ENCODE measurements around the gene PRKAG2.

Gene PRKAG2

DNA sequence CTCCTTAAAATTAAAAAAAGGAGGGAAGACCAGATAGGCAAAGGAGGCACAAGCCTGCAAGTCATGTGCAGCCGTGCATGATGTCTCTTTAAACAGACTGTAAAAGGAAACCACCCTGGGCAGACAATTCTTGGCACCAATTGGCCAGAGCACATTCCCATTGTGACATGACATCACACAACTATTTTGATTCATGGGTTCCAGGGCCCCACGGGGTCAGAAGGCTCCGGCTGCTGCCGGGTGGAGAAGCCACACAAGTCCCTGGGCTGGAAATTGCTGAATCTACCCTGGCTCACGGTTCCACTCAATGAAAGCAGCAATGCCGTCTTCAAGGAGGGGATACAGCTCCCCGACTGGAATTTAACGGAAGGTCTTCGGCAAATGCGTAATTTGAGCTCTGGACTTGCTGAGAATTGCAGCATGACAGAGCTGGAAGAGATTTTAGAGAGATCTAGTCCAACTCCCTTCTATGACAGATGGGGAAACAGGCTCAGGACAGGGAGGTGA, 140.5 kb downstream of the PRKAG2 start:
- H3K4me3 ChIP-seq (ENCODE audit: low read depth, low read length), result peak overlapping the region; percentile 61
- TF ChIP-seq, protein P1, sequence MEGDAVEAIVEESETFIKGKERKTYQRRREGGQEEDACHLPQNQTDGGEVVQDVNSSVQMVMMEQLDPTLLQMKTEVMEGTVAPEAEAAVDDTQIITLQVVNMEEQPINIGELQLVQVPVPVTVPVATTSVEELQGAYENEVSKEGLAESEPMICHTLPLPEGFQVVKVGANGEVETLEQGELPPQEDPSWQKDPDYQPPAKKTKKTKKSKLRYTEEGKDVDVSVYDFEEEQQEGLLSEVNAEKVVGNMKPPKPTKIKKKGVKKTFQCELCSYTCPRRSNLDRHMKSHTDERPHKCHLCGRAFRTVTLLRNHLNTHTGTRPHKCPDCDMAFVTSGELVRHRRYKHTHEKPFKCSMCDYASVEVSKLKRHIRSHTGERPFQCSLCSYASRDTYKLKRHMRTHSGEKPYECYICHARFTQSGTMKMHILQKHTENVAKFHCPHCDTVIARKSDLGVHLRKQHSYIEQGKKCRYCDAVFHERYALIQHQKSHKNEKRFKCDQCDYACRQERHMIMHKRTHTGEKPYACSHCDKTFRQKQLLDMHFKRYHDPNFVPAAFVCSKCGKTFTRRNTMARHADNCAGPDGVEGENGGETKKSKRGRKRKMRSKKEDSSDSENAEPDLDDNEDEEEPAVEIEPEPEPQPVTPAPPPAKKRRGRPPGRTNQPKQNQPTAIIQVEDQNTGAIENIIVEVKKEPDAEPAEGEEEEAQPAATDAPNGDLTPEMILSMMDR (IDR thresholded peaks at IDR 0.05; ENCODE audit: low read depth, low read length), result peak; percentile 25; the same call in 1 of the 2 replicates

DNA sequence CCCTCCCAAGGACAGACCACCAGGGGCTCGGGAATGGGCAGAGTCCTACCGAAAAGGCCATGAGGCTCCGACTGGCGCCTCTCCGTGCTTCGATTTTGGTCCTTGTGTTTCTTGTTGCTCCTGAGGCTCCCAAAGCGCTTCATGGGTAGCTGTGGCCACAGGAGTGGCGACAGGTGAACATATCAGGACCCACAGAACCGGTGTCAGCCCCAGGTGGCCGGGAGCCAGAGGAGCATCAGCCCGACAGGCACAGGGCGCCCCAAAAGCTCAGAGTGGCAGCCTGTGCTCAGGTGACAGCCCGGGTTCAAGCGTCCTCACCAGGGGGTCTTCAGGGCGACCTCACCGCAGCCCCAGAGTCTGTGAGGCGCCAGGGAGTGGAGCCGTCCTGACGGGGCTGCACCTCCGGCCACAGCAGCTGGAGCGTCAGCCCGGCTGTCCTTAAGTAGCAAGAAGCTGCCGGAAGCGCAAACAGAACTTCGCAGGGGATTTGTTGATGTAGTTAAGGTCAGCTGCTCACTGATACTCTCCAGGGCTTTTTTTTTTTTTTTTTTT, 141.0 kb downstream of the PRKAG2 start:
- TF ChIP-seq, protein P1 (IDR thresholded peaks at IDR 0.05; ENCODE audit: low read depth, low read length), result no peak
- H3K4me3 ChIP-seq (ENCODE audit: low read depth, low read length), result peak overlapping the region; percentile 61

DNA sequence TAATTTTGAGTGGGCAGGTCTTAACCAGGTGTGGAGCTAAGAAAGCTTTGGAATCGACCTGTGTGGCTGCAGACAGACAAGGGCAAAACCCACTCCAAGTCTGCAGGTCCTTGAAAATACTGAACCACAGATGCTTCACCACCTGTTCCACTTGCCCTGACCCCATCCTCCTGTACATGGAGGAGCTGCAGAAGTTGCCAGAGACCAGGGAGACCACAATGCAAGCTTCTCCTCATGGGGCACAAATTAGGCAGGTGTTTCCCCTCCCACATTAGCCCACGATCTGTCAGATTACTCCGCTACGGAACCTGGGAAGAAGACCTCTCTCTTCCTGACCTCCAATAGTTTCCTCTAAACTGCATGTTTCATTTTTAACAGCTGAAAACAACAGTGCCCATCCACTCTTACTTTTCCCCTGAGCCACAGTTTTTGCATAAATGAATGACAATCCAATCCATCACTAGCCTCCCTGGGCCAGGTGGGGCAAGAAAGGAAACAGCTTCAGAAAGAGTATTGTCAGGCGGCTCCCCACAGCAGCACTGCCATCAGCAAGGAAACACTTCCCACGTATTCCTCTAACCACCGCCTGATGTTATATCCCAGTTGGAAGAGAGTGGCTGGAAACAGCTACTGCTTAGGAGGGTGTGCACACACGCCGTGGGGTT, 141.6 kb downstream of the PRKAG2 start:
- TF ChIP-seq, protein P1 (IDR thresholded peaks at IDR 0.05; ENCODE audit: low read depth, low read length), result no peak
- peak overlapping the region; percentile 61 for H3K4me3 ChIP-seq (ENCODE audit: low read depth, low read length)

DNA sequence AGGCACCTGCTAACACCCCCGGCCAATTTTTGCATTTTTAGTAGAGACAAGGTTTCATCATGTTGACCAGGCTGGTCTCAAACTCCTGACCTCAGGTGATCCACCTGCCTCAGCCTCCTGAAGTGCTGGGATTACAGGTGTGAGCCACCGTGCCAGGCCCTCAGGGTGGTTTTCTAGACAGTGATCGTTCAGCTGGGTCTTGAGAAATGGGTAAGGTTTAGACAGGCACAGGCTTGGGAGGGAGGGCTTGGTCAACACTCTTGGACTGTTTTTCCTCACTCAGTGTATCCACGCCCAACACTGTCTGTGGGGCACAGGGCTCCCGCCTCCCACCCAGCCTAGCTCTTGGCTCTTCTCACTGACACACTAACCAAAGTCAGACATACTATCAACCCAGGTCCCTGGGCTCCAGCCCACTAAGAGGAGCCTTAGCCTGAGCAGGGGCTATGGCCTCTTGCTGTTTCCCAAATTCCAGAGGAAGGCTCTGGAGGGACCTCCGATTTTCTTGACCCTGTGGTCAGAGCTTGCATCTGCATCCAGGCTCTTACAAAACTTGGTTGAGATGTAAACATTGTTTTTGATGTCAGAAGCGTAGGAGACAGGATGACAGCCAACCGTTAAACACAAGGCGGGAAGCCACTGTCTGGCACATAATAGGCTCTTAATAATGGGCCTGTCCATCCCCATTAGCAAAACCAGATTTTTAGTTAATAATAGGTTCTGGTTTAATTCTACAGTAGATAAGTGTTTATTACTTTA, 143.9 kb downstream of the PRKAG2 start:
- TF ChIP-seq, protein P1 (IDR thresholded peaks at IDR 0.05; ENCODE audit: low read depth, low read length), result no peak
- H3K4me3 ChIP-seq (ENCODE audit: low read depth, low read length), result no peak overlapping the region

DNA sequence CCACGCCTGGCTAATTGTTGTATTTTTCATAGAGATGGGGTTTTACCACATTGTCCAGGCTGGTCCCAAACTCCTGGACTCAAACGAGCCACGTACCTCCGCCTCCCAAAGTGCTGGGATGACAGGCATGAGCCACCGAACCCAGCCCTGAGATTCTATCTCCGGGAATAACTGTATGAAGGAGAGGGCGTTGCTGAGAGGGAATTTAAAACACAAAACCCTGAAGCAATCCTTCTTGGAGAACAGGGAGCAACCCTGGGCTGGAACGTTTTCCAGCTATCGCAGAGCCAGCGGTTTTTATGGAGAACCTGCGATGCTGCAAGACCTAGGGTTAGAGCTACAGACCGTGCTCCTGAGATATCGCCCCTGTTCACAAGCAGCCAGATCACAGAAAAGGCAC, 144.6 kb downstream of the PRKAG2 start:
- TF ChIP-seq, protein P1 (IDR thresholded peaks at IDR 0.05; ENCODE audit: low read depth, low read length), result no peak
- no peak overlapping the region for H3K4me3 ChIP-seq (ENCODE audit: low read depth, low read length)

DNA sequence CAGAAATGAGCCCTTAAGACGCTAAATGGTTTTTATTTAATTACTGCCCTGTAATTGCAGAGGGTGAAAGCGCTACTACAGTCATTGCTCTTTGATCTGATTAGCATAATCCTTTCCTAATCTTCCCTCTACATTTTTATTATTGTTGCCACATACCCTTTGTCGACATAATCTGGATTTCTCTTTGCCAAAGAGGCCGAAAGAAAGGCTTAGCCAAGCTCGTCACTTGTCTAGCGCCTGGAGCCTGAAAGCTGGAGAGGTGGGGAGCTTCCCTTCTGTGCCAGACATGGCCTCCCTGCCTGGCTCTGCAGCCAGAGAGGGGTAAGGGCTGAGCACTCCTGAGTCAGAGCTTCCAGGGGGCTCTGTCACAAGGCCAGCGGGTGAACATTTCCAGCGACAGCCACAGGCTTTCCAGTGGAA, 145.9 kb downstream of the PRKAG2 start:
- TF ChIP-seq, protein P1 (IDR thresholded peaks at IDR 0.05; ENCODE audit: low read depth, low read length), result no peak
- H3K4me3 ChIP-seq (ENCODE audit: low read depth, low read length), result no peak overlapping the region

DNA sequence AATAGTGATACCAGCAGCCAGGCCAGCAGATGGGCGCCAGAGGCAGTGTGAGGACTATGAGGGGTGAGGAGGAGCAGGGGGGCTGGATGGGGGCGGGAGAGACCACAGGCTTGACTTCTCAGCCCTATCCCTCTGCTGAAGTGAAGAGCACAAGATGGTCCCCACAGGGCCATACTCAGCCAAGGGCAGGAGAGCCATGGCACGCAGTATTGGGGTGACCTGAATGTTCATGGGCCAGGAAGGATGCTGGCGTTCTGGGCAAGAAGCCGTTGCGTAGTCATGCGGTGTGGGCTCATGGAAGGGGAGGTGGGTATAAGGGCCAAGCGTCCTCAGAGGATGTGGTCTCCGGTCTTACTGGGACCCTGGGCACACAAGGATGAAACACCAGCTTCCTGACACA, 146.3 kb downstream of the PRKAG2 start:
- TF ChIP-seq, protein P1 (IDR thresholded peaks at IDR 0.05; ENCODE audit: low read depth, low read length), result no peak
- no peak overlapping the region for H3K4me3 ChIP-seq (ENCODE audit: low read depth, low read length)

All from WI38 (cell line).